Right lobe of liver (tissue), 4 donors: ENCODE data around the gene PDYN.

Experiments
- CTCF ChIP-seq, 4 donors: fragments of 200-600 bp in 3 of 4; fragments of 450-650 bp in 1 of 4; IDR thresholded peaks; one replicate each; pipeline versions ENCODE4 v1.5.1 to v1.8.0; 2016 to 2022; ENCODE audit warnings: antibody characterized with exemption in 4 of 4, mild to moderate bottlenecking in 2 of 4
- POLR2A ChIP-seq: fragments of 450-650 bp; IDR thresholded peaks from one replicate; pipeline ENCODE4 v1.6.1; 2017; ENCODE audit warnings: antibody characterized with exemption, mild to moderate bottlenecking
- donor health status: DM: no; HTN: no; CAD: no.
- donor health status: DM: no; HTN: no; CAD: no.
- donor health status: DM: no; HTN: yes; CAD: no.

GRCh38 chr20:2022163-2022562 lies 28.3 kb upstream of the PDYN start:
- TF ChIP-seq CTCF (IDR thresholded peaks at IDR 0.05) (no peak), POLR2A (no peak)
